Measurements from ENCODE around the gene HASPIN.

GRCh38 chr17:3738562-3739295 is 15.0 kb downstream of the HASPIN start:
- TF ChIP-seq EZH2 (IDR thresholded peaks at IDR 0.05; ENCODE audit: borderline replicate concordance, low read length) (no peak), CTCF (IDR thresholded peaks at IDR 0.05; ENCODE audit: low read length) (no peak)

Data from OCI-LY1 (cell line).